PC-9 (cell line): ENCODE results near the gene IMMP1L.

ENCODE experiments used
- EZH2 ChIP-seq: fragments of 200-600 bp; sonication (generic); IDR thresholded peaks from 2 replicates; pipeline ENCODE4 v1.8.0; 2017; ENCODE audit warnings: antibody characterized with exemption, low read depth
- TF ChIP-seq, protein P1 (sequence below): fragments of 200-600 bp; sonication (generic); conservative IDR thresholded peaks from 2 replicates; pipeline ENCODE4 v1.6.1; 2017; ENCODE audit warnings: mixed run types, antibody characterized with exemption, mild to moderate bottlenecking, moderate library complexity

DNA sequence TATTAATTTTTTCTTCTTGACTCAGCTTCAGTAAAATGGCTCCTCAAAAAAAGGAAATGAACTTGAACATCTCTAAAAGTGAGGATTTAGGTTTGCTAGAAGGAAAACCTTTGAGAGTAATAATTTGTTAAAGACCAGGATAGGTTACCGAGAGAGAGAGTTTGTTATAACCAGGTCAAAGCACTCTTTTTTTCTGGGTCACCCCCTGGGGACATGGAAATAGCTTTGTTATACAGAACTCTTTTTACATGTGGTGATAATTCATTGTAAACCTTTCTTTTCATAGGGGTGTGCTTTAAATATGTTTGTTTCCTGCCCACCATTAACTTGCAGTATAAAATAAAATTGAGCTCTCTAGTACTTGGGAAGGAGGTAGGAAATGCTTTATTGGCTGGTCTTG, 92.1 kb downstream of the IMMP1L start:
- TF ChIP-seq, protein P1, sequence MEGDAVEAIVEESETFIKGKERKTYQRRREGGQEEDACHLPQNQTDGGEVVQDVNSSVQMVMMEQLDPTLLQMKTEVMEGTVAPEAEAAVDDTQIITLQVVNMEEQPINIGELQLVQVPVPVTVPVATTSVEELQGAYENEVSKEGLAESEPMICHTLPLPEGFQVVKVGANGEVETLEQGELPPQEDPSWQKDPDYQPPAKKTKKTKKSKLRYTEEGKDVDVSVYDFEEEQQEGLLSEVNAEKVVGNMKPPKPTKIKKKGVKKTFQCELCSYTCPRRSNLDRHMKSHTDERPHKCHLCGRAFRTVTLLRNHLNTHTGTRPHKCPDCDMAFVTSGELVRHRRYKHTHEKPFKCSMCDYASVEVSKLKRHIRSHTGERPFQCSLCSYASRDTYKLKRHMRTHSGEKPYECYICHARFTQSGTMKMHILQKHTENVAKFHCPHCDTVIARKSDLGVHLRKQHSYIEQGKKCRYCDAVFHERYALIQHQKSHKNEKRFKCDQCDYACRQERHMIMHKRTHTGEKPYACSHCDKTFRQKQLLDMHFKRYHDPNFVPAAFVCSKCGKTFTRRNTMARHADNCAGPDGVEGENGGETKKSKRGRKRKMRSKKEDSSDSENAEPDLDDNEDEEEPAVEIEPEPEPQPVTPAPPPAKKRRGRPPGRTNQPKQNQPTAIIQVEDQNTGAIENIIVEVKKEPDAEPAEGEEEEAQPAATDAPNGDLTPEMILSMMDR, result no peak
- no peak for TF ChIP-seq EZH2
